Stomach (tissue), 4 donors: Measurements from ENCODE around the gene TANGO6.

Source experiments
- CTCF ChIP-seq, 7 experiments: fragments of 450-650 bp in 4 of 7; fragments of 200-600 bp in 3 of 7; sonication (generic) in 3 of 7; IDR thresholded peaks; one replicate each; pipeline ENCODE4 v1.5.1; 2016 to 2019; ENCODE audit warnings: antibody characterized with exemption in 7 of 7, control low read depth in 2 of 7, mild to moderate bottlenecking in 1 of 7
- EP300 ChIP-seq: sonication (generic); formaldehyde crosslinking; IDR thresholded peaks from one replicate; pipeline ENCODE4 v1.6.1; 2017; ENCODE audit warnings: antibody characterized with exemption
- POLR2A ChIP-seq, 4 donors: fragments of 450-650 bp; IDR thresholded peaks; one replicate each; pipeline ENCODE4 v1.6.1; 2016; ENCODE audit warnings: antibody characterized with exemption in 4 of 4, control low read depth in 2 of 4, mild to moderate bottlenecking in 1 of 4, moderate library complexity in 1 of 4
- POLR2AphosphoS5 ChIP-seq, 3 donors: sonication (generic); formaldehyde crosslinking; IDR thresholded peaks; one replicate each; pipeline ENCODE4 v1.6.1; 2016; ENCODE audit warnings: antibody characterized with exemption in 3 of 3

GRCh38 chr16:69037373-69038160, 194.2 kb downstream of the TANGO6 start:
- TF ChIP-seq CTCF (IDR thresholded peaks at IDR 0.05) (no peak), POLR2A (IDR thresholded peaks at IDR 0.05) (no peak), POLR2AphosphoS5 (IDR thresholded peaks at IDR 0.05) (no peak), EP300 (no peak)
